Ishikawa (cell line): Measurements from ENCODE around the gene NEBL.

Source experiments
- CEBPB ChIP-seq: IDR thresholded peaks from 2 replicates; pipeline ENCODE4 v1.6.1; 2012
- CREB1 ChIP-seq: IDR thresholded peaks from 2 replicates; pipeline ENCODE4 v1.6.1; 2012; ENCODE audit warnings: low read depth
- EGR1 ChIP-seq: IDR thresholded peaks from 2 replicates; pipeline ENCODE4 v1.6.1; 2012
- EP300 ChIP-seq: IDR thresholded peaks from 2 replicates; pipeline ENCODE4 v1.6.1; 2012; ENCODE audit warnings: borderline replicate concordance
- FOXM1 ChIP-seq: IDR thresholded peaks from 2 replicates; pipeline ENCODE4 v1.6.1; 2012; ENCODE audit warnings: low read depth, borderline replicate concordance
- MAX ChIP-seq: IDR thresholded peaks from 2 replicates; pipeline ENCODE4 v1.6.1; 2012
- NFIC ChIP-seq: IDR thresholded peaks from 2 replicates; pipeline ENCODE4 v1.6.1; 2012
- RAD21 ChIP-seq: IDR thresholded peaks from 2 replicates; pipeline ENCODE4 v1.6.1; 2012; ENCODE audit warnings: low read depth
- REST ChIP-seq: IDR thresholded peaks from 2 replicates; pipeline ENCODE4 v1.6.1; 2012; ENCODE audit warnings: low read depth, mild to moderate bottlenecking
- TAF1 ChIP-seq: IDR thresholded peaks from 2 replicates; pipeline ENCODE4 v1.6.1; 2012; ENCODE audit warnings: low read depth, mild to moderate bottlenecking
- TCF12 ChIP-seq: IDR thresholded peaks from 2 replicates; pipeline ENCODE4 v1.6.1; 2012; ENCODE audit warnings: low read depth
- TEAD4 ChIP-seq: IDR thresholded peaks from 2 replicates; pipeline ENCODE4 v1.6.1; 2012
- USF1 ChIP-seq: IDR thresholded peaks from 2 replicates; pipeline ENCODE4 v1.6.1; 2012
- YY1 ChIP-seq: IDR thresholded peaks from 2 replicates; pipeline ENCODE4 v1.6.1; 2012; ENCODE audit warnings: low read depth
- ZBTB7A ChIP-seq: IDR thresholded peaks from 2 replicates; pipeline ENCODE4 v1.6.1; 2012; ENCODE audit warnings: low read depth

NEBL gene

GRCh38 chr10:20919481-20919880, 22.4 kb upstream of the NEBL start:
- TF ChIP-seq TCF12 (no peak), EP300 (no peak), MAX (no peak), NFIC (no peak), USF1 (no peak), YY1 (no peak), CEBPB (no peak), FOXM1 (no peak)

GRCh38 chr10:20916976-20917375, 19.9 kb upstream of the NEBL start:
- TF ChIP-seq EGR1 (no peak), ZBTB7A (no peak), RAD21 (no peak), FOXM1 (no peak), TCF12 (no peak), EP300 (no peak), YY1 (no peak), NFIC (no peak), TAF1 (no peak), TEAD4 (no peak), CEBPB (no peak), CREB1 (no peak), REST (no peak), MAX (no peak)

GRCh38 chr10:20912969-20913368, 15.9 kb upstream of the NEBL start:
- TF ChIP-seq FOXM1 (no peak), EP300 (no peak), CEBPB (no peak), USF1 (no peak), TEAD4 (no peak), YY1 (no peak), RAD21 (no peak), TAF1 (no peak), EGR1 (no peak), REST (no peak), ZBTB7A (no peak), CREB1 (no peak), MAX (no peak), TCF12 (no peak), NFIC (no peak)

GRCh38 chr10:20911626-20912025, 14.5 kb upstream of the NEBL start:
- TF ChIP-seq TCF12 (no peak), EGR1 (no peak), REST (no peak), YY1 (no peak), CEBPB (no peak), TAF1 (no peak), TEAD4 (no peak), ZBTB7A (no peak), CREB1 (no peak), MAX (no peak)
